ENCODE data around the gene SLC2A9. TPM values are rescaled to one million over a fixed set of nuclear protein-coding genes. Genes with fewer than 3 reads are reported as not detected.

The SLC2A9 gene
- polyA plus RNA-seq, 1 donor from 2014 or later: not detected

DNA sequence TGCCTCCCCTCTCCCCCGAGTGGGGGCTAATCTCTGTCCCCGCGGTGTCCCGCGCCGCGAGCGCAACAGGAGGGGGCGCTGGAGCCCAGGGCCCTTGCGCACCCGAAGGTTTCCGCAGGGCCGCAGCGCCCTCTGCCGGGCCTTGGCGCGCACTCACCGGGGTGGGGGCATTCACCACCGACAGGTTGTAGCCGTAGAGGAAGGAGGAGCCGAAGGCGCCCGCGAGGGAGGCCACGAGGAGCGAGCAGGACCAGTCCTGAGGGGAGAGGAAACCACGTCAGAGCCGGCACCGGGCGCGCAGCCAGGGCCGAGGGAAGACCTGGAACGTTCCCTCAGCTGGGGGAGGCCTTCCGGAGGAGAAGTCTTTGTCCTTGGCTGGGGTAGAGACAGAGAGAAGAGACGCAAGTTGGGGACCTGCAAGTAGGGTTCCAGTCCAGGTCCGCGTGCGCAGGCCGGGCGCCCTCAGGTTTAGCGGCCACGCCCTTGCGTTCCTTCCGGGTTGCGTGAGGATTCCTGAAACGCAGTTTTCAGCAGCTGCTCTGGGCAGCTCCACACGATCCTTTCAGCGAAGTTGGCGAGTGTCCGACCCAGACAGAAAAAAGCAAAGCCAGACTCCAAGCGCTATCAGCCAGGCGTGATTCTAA lies 2.4 kb downstream of the SLC2A9 start:
- H3K9ac ChIP-seq (ENCODE audit: low read length): no peak overlapping the region
- no peaks in the 10 kb centered on the region for H3K9me2 ChIP-seq (ENCODE audit: insufficient read depth, low read length)
- H3K4me3 ChIP-seq (ENCODE audit: low read length): no peak overlapping the region
- no peak overlapping the region for H3K4me2 ChIP-seq (ENCODE audit: low read length)
- H3K36me3 ChIP-seq (ENCODE audit: insufficient read depth, low read length): no peaks in the 10 kb centered on the region
- no peaks in the 10 kb centered on the region for H3K9me3 ChIP-seq (ENCODE audit: low read length)
- H3K27me3 ChIP-seq (ENCODE audit: insufficient read depth, low read depth, low read length): peaks cover 3% of the 10 kb centered on the region
- TF ChIP-seq, protein P1, sequence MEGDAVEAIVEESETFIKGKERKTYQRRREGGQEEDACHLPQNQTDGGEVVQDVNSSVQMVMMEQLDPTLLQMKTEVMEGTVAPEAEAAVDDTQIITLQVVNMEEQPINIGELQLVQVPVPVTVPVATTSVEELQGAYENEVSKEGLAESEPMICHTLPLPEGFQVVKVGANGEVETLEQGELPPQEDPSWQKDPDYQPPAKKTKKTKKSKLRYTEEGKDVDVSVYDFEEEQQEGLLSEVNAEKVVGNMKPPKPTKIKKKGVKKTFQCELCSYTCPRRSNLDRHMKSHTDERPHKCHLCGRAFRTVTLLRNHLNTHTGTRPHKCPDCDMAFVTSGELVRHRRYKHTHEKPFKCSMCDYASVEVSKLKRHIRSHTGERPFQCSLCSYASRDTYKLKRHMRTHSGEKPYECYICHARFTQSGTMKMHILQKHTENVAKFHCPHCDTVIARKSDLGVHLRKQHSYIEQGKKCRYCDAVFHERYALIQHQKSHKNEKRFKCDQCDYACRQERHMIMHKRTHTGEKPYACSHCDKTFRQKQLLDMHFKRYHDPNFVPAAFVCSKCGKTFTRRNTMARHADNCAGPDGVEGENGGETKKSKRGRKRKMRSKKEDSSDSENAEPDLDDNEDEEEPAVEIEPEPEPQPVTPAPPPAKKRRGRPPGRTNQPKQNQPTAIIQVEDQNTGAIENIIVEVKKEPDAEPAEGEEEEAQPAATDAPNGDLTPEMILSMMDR (IDR thresholded peaks at IDR 0.05; ENCODE audit: poor library complexity, severe bottlenecking): peak; percentile 39
- TF ChIP-seq RAD21 (conservative IDR thresholded peaks at IDR 0.05): no peak
- H2AFZ ChIP-seq (ENCODE audit: low read depth, low read length): no peak overlapping the region
- H3K27ac ChIP-seq (ENCODE audit: low read length): no peak overlapping the region
- no peaks in the 10 kb centered on the region for H4K20me1 ChIP-seq (ENCODE audit: insufficient read depth)
- no peaks in the 10 kb centered on the region for H3F3A ChIP-seq (ENCODE audit: insufficient read depth, low read length, poor library complexity, severe bottlenecking)
- H3K79me2 ChIP-seq (replicated peaks; ENCODE audit: insufficient read depth, low read length): no peaks in the 10 kb centered on the region

DNA sequence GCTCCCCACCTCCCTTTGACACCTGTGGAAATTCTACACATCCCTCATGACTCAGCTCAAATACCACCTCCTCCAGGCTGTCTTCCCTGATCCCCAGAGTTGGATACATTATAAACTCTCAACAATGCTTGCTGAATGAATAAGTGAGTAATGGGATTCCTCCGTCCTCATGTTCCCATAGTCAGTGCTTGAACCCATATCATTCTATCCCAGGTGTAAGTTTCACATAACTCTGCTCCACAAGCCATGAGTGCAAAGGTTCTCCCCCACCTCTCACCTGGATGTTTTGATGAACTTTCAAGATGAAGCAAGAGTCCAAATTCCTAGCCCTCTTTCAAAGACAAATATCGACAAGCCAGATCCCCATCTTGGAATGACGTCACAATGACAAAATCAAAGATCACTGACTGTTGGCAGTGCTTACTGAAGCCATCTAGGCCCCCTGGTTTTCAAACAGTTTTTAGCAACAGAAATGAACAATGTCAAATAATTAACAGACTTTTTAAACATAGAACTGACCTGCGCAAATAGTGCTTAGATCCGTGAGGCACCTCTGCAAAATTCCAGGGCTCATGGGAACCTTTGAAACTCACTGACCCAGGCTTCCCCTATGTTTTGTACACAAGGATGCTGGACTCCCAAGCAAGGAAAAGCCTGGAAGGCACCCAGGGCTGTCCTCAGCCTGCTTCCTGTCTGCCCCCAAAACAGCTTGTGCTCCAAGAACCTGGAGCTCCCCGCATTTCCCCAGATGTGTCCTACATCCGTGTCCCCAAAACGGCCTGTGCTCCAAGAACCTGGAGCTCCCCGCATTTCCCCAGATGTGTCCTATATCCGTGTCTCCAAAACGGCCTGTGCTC lies 4.0 kb downstream of the SLC2A9 start:
- Histone ChIP-seq H3F3A (ENCODE audit: insufficient read depth, low read length, poor library complexity, severe bottlenecking) (no peaks in the 10 kb centered on the region), H3K4me3 (ENCODE audit: low read length) (no peak overlapping the region), H3K9me3 (ENCODE audit: low read length) (no peaks in the 10 kb centered on the region), H2AFZ (ENCODE audit: low read depth, low read length) (no peak overlapping the region), H3K9ac (ENCODE audit: low read length) (no peak overlapping the region), H3K36me3 (ENCODE audit: insufficient read depth, low read length) (no peaks in the 10 kb centered on the region), H3K4me2 (ENCODE audit: low read length) (no peak overlapping the region), H3K79me2 (replicated peaks; ENCODE audit: insufficient read depth, low read length) (no peaks in the 10 kb centered on the region), H3K9me2 (ENCODE audit: insufficient read depth, low read length) (no peaks in the 10 kb centered on the region), H3K27me3 (ENCODE audit: insufficient read depth, low read depth, low read length) (peaks cover 3% of the 10 kb centered on the region), H3K27ac (ENCODE audit: low read length) (no peak overlapping the region), H4K20me1 (ENCODE audit: insufficient read depth) (no peaks in the 10 kb centered on the region)
- TF ChIP-seq RAD21 (conservative IDR thresholded peaks at IDR 0.05) (no peak), MXI1 (conservative IDR thresholded peaks at IDR 0.05; ENCODE audit: poor library complexity, severe bottlenecking) (no peak)

DNA sequence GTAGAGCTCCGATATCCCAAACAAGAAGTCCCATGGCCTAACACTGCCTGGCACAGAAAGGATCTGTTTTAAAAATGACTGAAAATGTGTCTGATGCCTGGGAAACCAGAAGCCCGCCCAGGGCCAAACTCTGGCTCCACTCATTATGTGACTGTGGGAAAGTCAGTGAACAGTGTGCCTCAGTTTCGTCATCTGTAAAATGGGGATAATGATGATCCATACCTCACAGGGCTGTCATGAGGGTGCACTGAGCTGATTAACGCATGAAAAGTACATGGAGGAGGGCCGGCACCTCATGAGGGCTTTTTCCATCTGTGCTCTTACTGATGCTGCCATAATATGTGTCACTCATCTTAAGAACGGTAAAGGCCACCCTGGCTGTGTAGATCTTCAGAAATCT lies 5.1 kb downstream of the SLC2A9 start:
- H3K79me2 ChIP-seq (replicated peaks; ENCODE audit: insufficient read depth, low read length): no peaks in the 10 kb centered on the region
- no peaks in the 10 kb centered on the region for H3K9me2 ChIP-seq (ENCODE audit: insufficient read depth, low read length)
- no peak overlapping the region for H3K27ac ChIP-seq (ENCODE audit: low read length)
- H3K9ac ChIP-seq (ENCODE audit: low read length): no peak overlapping the region
- H3K4me2 ChIP-seq (ENCODE audit: low read length): no peak overlapping the region
- no peaks in the 10 kb centered on the region for H3K9me3 ChIP-seq (ENCODE audit: low read length)
- TF ChIP-seq, protein P1 (IDR thresholded peaks at IDR 0.05; ENCODE audit: poor library complexity, severe bottlenecking): no peak
- TF ChIP-seq EZH2 (IDR thresholded peaks at IDR 0.05; ENCODE audit: borderline replicate concordance, insufficient read depth, low read length, poor library complexity, severe bottlenecking) (no peak), RAD21 (conservative IDR thresholded peaks at IDR 0.05) (no peak), EP300 (conservative IDR thresholded peaks at IDR 0.05; ENCODE audit: poor library complexity, severe bottlenecking) (no peak), MXI1 (conservative IDR thresholded peaks at IDR 0.05; ENCODE audit: poor library complexity, severe bottlenecking) (no peak)
- TF ChIP-seq, protein P2, sequence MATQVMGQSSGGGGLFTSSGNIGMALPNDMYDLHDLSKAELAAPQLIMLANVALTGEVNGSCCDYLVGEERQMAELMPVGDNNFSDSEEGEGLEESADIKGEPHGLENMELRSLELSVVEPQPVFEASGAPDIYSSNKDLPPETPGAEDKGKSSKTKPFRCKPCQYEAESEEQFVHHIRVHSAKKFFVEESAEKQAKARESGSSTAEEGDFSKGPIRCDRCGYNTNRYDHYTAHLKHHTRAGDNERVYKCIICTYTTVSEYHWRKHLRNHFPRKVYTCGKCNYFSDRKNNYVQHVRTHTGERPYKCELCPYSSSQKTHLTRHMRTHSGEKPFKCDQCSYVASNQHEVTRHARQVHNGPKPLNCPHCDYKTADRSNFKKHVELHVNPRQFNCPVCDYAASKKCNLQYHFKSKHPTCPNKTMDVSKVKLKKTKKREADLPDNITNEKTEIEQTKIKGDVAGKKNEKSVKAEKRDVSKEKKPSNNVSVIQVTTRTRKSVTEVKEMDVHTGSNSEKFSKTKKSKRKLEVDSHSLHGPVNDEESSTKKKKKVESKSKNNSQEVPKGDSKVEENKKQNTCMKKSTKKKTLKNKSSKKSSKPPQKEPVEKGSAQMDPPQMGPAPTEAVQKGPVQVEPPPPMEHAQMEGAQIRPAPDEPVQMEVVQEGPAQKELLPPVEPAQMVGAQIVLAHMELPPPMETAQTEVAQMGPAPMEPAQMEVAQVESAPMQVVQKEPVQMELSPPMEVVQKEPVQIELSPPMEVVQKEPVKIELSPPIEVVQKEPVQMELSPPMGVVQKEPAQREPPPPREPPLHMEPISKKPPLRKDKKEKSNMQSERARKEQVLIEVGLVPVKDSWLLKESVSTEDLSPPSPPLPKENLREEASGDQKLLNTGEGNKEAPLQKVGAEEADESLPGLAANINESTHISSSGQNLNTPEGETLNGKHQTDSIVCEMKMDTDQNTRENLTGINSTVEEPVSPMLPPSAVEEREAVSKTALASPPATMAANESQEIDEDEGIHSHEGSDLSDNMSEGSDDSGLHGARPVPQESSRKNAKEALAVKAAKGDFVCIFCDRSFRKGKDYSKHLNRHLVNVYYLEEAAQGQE (IDR thresholded peaks at IDR 0.05; ENCODE audit: borderline replicate concordance): no peak
- no peaks in the 10 kb centered on the region for H3K36me3 ChIP-seq (ENCODE audit: insufficient read depth, low read length)
- no peaks in the 10 kb centered on the region for H4K20me1 ChIP-seq (ENCODE audit: insufficient read depth)
- peaks cover 3% of the 10 kb centered on the region for H3K27me3 ChIP-seq (ENCODE audit: insufficient read depth, low read depth, low read length)
- H2AFZ ChIP-seq (ENCODE audit: low read depth, low read length): no peak overlapping the region
- no peak overlapping the region for H3K4me3 ChIP-seq (ENCODE audit: low read length)
- no peaks in the 10 kb centered on the region for H3F3A ChIP-seq (ENCODE audit: insufficient read depth, low read length, poor library complexity, severe bottlenecking)
